Stimulated activated naive CD8-positive, alpha-beta T cell treated with anti-CD3 and anti-CD28 coated beads, Interleukin-15, Interleukin-2, amounts not matched to agents 100 ng/mL and 50 ng/mL, for 24 hours (primary cell): ENCODE data around the gene UBQLN3.

Experiments used
- H3K27ac Mint-ChIP-seq: one replicate; pipeline ENCODE4 v1.8.0; 2021; ENCODE audit warnings: mild to moderate bottlenecking, mixed read lengths
- H3K27me3 Mint-ChIP-seq: one replicate; pipeline ENCODE4 v1.8.0; 2021; ENCODE audit warnings: mixed read lengths
- H3K36me3 Mint-ChIP-seq: one replicate; pipeline ENCODE4 v1.8.0; 2021; ENCODE audit warnings: low read depth, mixed read lengths
- H3K4me1 Mint-ChIP-seq: one replicate; pipeline ENCODE4 v1.8.0; 2021; ENCODE audit warnings: low read depth, mixed read lengths
- H3K4me3 Mint-ChIP-seq: one replicate; pipeline ENCODE4 v1.8.0; 2021; ENCODE audit warnings: mild to moderate bottlenecking, mixed read lengths
- H3K9me3 Mint-ChIP-seq: one replicate; pipeline ENCODE4 v1.8.0; 2021; ENCODE audit warnings: mixed read lengths

UBQLN3 gene

DNA sequence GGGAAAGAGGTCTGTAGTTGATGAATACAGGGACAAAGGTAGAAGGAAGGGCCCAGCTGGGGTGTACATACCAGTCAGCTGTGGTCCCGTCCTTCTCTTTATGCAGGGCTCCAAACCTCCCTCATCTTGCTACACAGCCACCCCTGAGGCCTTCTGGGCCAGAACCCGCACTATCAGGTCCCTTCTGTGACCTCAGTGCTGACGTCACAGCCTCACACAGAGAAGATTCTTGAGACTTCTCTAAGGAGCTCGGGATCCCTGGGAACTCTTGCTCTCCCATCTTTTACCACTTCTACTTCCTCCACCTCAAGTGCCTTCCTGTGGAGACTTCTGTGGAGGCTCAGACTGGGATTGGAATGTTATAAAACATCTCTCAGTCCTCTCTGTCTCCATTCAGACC is at the start of gene UBQLN3:
TSS of gene UBQLN3 (minus strand) at position 155 of the 400 bp plus-strand sequence. CDS start 399 bp downstream, outside the sequence.
- Mint-ChIP-seq H3K4me1 (no peaks in the 10 kb centered on the region), H3K4me3 (no peak within 1 kb of the TSS), H3K27ac (no peak within 1 kb of the TSS), H3K27me3 (peaks cover 10% of the 10 kb centered on the region), H3K36me3 (no peaks in the 10 kb centered on the region), H3K9me3 (no peaks in the 10 kb centered on the region)

- no peak overlapping the region for H3K27ac Mint-ChIP-seq
- no peaks in the 10 kb centered on the region for H3K4me1 Mint-ChIP-seq
- H3K27me3 Mint-ChIP-seq: peaks cover 13% of the 10 kb centered on the region
- H3K36me3 Mint-ChIP-seq: no peaks in the 10 kb centered on the region
- H3K9me3 Mint-ChIP-seq: no peaks in the 10 kb centered on the region
- H3K4me3 Mint-ChIP-seq: no peak overlapping the region
Observed at GRCh38 chr11:5557751-5558150, 48.0 kb upstream of the UBQLN3 start.

- Mint-ChIP-seq H3K9me3 (no peaks in the 10 kb centered on the region), H3K36me3 (no peaks in the 10 kb centered on the region), H3K27me3 (peaks cover 12% of the 10 kb centered on the region), H3K4me1 (no peaks in the 10 kb centered on the region), H3K4me3 (no peak overlapping the region), H3K27ac (no peak overlapping the region)
Observed at GRCh38 chr11:5556596-5557188, 46.9 kb upstream of the UBQLN3 start.

- Mint-ChIP-seq H3K27ac (no peak overlapping the region), H3K4me3 (no peak overlapping the region), H3K27me3 (peaks cover 6% of the 10 kb centered on the region), H3K4me1 (no peaks in the 10 kb centered on the region), H3K9me3 (no peaks in the 10 kb centered on the region), H3K36me3 (no peaks in the 10 kb centered on the region)
Observed at GRCh38 chr11:5553343-5553742, 43.6 kb upstream of the UBQLN3 start.

- Mint-ChIP-seq H3K4me3 (no peak overlapping the region), H3K27ac (no peak overlapping the region), H3K27me3 (peaks cover 3% of the 10 kb centered on the region), H3K4me1 (no peaks in the 10 kb centered on the region), H3K36me3 (no peaks in the 10 kb centered on the region), H3K9me3 (no peaks in the 10 kb centered on the region)
Observed at GRCh38 chr11:5550440-5551095, 40.8 kb upstream of the UBQLN3 start.

GRCh38 chr11:5548440-5548839 is 38.7 kb upstream of the UBQLN3 start, which contains the start of gene OR52H1:
Gene OR52H1, minus strand, starts transcription at chr11:5548540. Its CDS starts 3,035 bp downstream, at chr11:5545505.
- H3K36me3 Mint-ChIP-seq: no peaks in the 10 kb centered on the region
- H3K4me1 Mint-ChIP-seq: no peaks in the 10 kb centered on the region
- peaks cover 3% of the 10 kb centered on the region for H3K27me3 Mint-ChIP-seq

GRCh38 chr11:5547982-5548381 is 38.2 kb upstream of the UBQLN3 start:
- H3K36me3 Mint-ChIP-seq: no peaks in the 10 kb centered on the region
- no peaks in the 10 kb centered on the region for H3K4me1 Mint-ChIP-seq
- no peak overlapping the region for H3K27ac Mint-ChIP-seq
- H3K9me3 Mint-ChIP-seq: no peaks in the 10 kb centered on the region
- H3K27me3 Mint-ChIP-seq: peaks cover 3% of the 10 kb centered on the region
- no peak overlapping the region for H3K4me3 Mint-ChIP-seq

More at GRCh38 chr11:5548440-5548839, 38.7 kb upstream of the UBQLN3 start, which contains the start of gene OR52H1:
- Mint-ChIP-seq H3K27ac (no peak within 1 kb of the TSS), H3K9me3 (no peaks in the 10 kb centered on the region), H3K4me3 (no peak within 1 kb of the TSS)

GRCh38 chr11:5546457-5546856 is 36.7 kb upstream of the UBQLN3 start:
- Mint-ChIP-seq H3K4me1 (no peaks in the 10 kb centered on the region), H3K27ac (no peak overlapping the region), H3K36me3 (no peaks in the 10 kb centered on the region), H3K9me3 (no peaks in the 10 kb centered on the region), H3K27me3 (peaks cover 7% of the 10 kb centered on the region), H3K4me3 (no peak overlapping the region)

GRCh38 chr11:5541427-5541826 is 31.7 kb upstream of the UBQLN3 start:
- Mint-ChIP-seq H3K36me3 (no peaks in the 10 kb centered on the region), H3K4me1 (no peaks in the 10 kb centered on the region), H3K4me3 (no peak overlapping the region)

DNA sequence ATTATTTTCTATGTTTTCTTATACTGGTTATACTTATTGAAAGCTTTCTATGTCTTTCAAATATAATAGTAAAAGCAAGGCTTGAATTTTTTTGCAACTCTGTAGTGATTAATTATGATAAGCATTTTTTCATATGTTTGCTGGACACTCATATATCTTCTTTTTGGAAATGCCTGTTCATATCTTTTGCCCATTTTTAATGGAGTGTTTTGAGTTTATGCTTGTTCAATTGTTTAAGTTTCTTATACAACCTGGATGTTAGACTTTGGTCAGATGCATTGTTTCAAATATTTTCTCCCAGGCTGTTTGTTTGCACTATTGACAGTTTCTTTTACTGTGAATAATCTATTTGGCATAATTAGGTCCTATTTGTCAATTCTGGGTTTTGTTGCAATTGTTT is 26.7 kb upstream of the UBQLN3 start:
- H3K4me1 Mint-ChIP-seq: no peaks in the 10 kb centered on the region
- peaks cover 6% of the 10 kb centered on the region for H3K9me3 Mint-ChIP-seq
- no peaks in the 10 kb centered on the region for H3K36me3 Mint-ChIP-seq
- H3K4me3 Mint-ChIP-seq: no peak overlapping the region
- no peaks in the 10 kb centered on the region for H3K27me3 Mint-ChIP-seq
- H3K27ac Mint-ChIP-seq: no peak overlapping the region

More at GRCh38 chr11:5541427-5541826, 31.7 kb upstream of the UBQLN3 start:
- Mint-ChIP-seq H3K9me3 (peaks cover 6% of the 10 kb centered on the region), H3K27me3 (peaks cover 4% of the 10 kb centered on the region), H3K27ac (no peak overlapping the region)

DNA sequence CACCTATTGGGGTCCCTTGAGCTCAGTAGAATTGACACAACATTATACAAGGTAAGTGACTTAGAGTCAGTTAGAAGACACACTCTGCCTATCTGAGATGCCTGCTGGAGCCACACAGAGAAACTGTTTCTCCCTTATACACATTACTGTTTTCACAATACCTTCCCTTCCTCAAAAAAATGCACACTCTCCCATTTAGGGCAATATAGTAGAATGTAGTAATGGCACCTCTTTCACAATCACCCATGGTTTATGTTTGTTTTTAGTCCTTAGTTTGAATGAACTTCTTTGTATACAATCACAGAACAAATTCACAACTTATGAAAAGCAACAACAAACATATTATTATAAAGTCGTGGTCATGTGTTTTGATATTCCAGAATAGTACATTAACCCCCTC is 24.3 kb upstream of the UBQLN3 start:
- no peak overlapping the region for H3K4me3 Mint-ChIP-seq
- no peaks in the 10 kb centered on the region for H3K27me3 Mint-ChIP-seq
- no peak overlapping the region for H3K27ac Mint-ChIP-seq
- H3K9me3 Mint-ChIP-seq: peaks cover 6% of the 10 kb centered on the region
- H3K36me3 Mint-ChIP-seq: no peaks in the 10 kb centered on the region
- no peaks in the 10 kb centered on the region for H3K4me1 Mint-ChIP-seq

GRCh38 chr11:5531053-5531831 is 21.5 kb upstream of the UBQLN3 start:
- H3K27me3 Mint-ChIP-seq: no peaks in the 10 kb centered on the region
- no peak overlapping the region for H3K4me3 Mint-ChIP-seq
- H3K27ac Mint-ChIP-seq: no peak overlapping the region
- H3K4me1 Mint-ChIP-seq: no peaks in the 10 kb centered on the region
- no peaks in the 10 kb centered on the region for H3K9me3 Mint-ChIP-seq
- no peaks in the 10 kb centered on the region for H3K36me3 Mint-ChIP-seq

GRCh38 chr11:5528495-5528894 is 18.7 kb upstream of the UBQLN3 start:
- H3K9me3 Mint-ChIP-seq: no peaks in the 10 kb centered on the region
- no peaks in the 10 kb centered on the region for H3K36me3 Mint-ChIP-seq
- H3K27me3 Mint-ChIP-seq: no peaks in the 10 kb centered on the region

GRCh38 chr11:5527716-5528115 is 18.0 kb upstream of the UBQLN3 start:
- Mint-ChIP-seq H3K36me3 (no peaks in the 10 kb centered on the region), H3K27me3 (no peaks in the 10 kb centered on the region), H3K9me3 (no peaks in the 10 kb centered on the region), H3K27ac (no peak overlapping the region), H3K4me3 (no peak overlapping the region), H3K4me1 (no peaks in the 10 kb centered on the region)

More at GRCh38 chr11:5528495-5528894, 18.7 kb upstream of the UBQLN3 start:
- Mint-ChIP-seq H3K27ac (no peak overlapping the region), H3K4me3 (no peak overlapping the region), H3K4me1 (no peaks in the 10 kb centered on the region)

DNA sequence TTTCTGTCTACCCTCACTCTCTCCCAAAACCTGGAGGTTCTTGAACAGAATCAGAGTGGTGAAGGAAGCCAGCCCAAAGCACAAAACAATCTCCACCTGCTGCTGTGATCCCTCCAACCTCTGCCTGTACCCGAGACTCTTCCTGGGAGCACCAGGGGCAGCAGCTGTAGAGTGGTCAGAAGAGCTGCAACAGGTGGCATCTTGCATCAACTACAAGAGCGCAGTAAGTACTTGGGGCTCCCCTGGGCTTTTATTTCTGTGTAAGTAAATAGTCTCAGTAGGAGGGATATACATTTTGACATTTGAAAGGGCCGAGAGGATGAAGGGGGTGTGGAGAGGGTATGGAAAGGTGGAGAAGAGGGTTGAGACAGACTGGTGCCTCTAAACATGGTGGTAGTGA is 15.0 kb upstream of the UBQLN3 start:
- Mint-ChIP-seq H3K9me3 (no peaks in the 10 kb centered on the region), H3K4me3 (no peak overlapping the region), H3K4me1 (no peaks in the 10 kb centered on the region), H3K27me3 (no peaks in the 10 kb centered on the region), H3K27ac (no peak overlapping the region), H3K36me3 (no peaks in the 10 kb centered on the region)
